Measurements from ENCODE around the gene ANO10.

ANO10 gene

DNA sequence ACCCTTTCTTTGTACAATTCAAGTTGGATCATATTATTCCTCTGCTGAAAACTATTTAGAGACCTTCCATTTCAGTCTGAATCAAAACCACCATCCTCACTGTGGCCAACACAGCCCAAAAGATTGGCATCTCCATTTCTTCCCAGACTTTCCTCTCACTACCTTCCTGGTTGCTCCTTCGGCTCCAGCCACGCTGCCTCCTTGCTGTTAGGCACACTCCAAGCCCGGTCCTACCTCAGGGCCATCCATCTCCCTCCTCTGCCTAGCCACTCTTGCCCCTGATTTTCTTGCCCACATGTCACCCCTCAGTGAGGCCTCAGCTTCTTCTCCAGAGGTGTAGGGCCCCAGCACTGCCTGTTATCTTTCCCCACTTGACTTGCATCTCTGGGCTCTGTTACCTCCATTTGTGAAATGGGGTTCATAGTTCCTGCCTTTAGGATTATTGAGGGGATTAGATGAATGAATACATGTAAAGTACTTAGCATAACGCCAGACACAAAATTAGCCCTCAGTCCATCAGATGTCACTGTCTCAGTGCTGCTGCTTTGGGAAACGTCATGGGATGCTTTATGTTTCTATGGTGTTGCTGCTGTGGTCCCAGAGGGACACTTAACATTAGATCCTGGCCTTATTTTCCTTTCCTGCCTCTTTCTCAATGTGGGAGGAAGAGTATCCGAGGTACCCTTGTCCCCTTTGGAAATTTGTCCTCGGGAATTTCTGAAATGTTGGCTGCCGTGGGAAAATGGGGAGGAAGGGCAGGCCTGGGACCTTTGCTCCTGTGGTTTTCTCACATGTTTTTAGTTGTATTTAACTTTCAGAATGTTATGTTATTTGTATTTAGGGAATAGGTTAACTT is 304.1 kb downstream of the ANO10 start:
- TF ChIP-seq, protein P1, sequence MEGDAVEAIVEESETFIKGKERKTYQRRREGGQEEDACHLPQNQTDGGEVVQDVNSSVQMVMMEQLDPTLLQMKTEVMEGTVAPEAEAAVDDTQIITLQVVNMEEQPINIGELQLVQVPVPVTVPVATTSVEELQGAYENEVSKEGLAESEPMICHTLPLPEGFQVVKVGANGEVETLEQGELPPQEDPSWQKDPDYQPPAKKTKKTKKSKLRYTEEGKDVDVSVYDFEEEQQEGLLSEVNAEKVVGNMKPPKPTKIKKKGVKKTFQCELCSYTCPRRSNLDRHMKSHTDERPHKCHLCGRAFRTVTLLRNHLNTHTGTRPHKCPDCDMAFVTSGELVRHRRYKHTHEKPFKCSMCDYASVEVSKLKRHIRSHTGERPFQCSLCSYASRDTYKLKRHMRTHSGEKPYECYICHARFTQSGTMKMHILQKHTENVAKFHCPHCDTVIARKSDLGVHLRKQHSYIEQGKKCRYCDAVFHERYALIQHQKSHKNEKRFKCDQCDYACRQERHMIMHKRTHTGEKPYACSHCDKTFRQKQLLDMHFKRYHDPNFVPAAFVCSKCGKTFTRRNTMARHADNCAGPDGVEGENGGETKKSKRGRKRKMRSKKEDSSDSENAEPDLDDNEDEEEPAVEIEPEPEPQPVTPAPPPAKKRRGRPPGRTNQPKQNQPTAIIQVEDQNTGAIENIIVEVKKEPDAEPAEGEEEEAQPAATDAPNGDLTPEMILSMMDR (IDR thresholded peaks at IDR 0.05; ENCODE audit: low read depth, low read length, missing control alignments): no peak
- H3K4me3 ChIP-seq (replicated peaks; ENCODE audit: low read depth, low read length): no peak overlapping the region
- DNase-seq (ENCODE audit: extremely low read depth, low read depth): no peak

DNA sequence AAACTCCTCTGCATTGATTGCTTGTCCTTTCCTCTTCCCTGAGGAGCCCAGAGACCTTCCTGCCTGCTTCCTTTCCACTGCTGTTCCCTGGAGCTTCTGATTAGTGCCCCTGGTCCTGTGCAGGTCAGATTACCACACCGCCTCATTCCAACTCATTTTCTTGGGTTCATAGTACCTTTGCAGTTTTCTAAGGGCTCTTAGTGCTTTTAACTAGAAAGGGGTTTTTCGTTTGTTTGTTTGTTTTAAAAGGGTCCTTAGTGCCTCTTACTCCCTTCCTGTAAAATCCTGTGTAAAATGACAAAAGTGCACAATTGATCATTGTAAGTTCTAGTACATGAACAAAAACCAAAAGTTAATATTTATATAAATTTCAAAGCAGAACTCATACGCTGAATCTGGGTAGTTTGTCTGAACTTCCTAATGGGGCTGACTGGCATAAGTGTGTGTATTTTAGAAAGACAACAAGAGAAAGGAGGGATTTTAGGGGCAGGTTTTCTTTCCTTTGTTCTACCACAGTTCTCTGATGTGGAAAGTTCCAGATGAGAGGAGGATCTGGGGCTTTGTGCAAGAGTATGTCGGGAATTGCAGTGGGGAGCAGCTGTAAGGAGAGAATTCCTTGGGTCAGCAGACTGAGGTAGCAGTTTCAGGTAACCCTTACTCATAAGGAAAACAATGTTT is 304.9 kb downstream of the ANO10 start:
- no peak overlapping the region for H3K4me3 ChIP-seq (replicated peaks; ENCODE audit: low read depth, low read length)
- TF ChIP-seq, protein P1 (IDR thresholded peaks at IDR 0.05; ENCODE audit: low read depth, low read length, missing control alignments): no peak
- no peak for DNase-seq (ENCODE audit: extremely low read depth, low read depth)

Measured in HFF-Myc (cell line).